Prostate gland (tissue), 2 donors: ENCODE measurements around the gene NPPA.

ENCODE experiments used
- CTCF ChIP-seq, 4 experiments: fragments of 200-600 bp in 2 of 4; fragments of 450-650 bp in 2 of 4; sonication (generic) in 2 of 4; IDR thresholded peaks; 1 replicate in 3 of 4; 2 replicates in 1 of 4; pipeline ENCODE4 v1.5.1; 2016 to 2019; ENCODE audit warnings: antibody characterized with exemption in 4 of 4, mild to moderate bottlenecking in 2 of 4, moderate library complexity in 2 of 4
- POLR2A ChIP-seq: fragments of 450-650 bp; IDR thresholded peaks from one replicate; pipeline ENCODE4 v1.6.1; 2016; ENCODE audit warnings: antibody characterized with exemption, mild to moderate bottlenecking
- POLR2AphosphoS5 ChIP-seq: sonication (generic); formaldehyde crosslinking; IDR thresholded peaks from one replicate; pipeline ENCODE4 v1.6.1; 2017; ENCODE audit warnings: antibody characterized with exemption

GRCh38 chr1:11800391-11800755 is 47.2 kb downstream of the NPPA start:
- TF ChIP-seq POLR2AphosphoS5 (no peak), CTCF (IDR thresholded peaks at IDR 0.05) (no peak), POLR2A (no peak)
